ENCODE measurements around the gene PDHB.
"Not testable (repeated sequence)": the region's sequence is repeated elsewhere in the genome, so short reads cannot be mapped to it uniquely, and the experiment has no call there.

Gene PDHB

DNA sequence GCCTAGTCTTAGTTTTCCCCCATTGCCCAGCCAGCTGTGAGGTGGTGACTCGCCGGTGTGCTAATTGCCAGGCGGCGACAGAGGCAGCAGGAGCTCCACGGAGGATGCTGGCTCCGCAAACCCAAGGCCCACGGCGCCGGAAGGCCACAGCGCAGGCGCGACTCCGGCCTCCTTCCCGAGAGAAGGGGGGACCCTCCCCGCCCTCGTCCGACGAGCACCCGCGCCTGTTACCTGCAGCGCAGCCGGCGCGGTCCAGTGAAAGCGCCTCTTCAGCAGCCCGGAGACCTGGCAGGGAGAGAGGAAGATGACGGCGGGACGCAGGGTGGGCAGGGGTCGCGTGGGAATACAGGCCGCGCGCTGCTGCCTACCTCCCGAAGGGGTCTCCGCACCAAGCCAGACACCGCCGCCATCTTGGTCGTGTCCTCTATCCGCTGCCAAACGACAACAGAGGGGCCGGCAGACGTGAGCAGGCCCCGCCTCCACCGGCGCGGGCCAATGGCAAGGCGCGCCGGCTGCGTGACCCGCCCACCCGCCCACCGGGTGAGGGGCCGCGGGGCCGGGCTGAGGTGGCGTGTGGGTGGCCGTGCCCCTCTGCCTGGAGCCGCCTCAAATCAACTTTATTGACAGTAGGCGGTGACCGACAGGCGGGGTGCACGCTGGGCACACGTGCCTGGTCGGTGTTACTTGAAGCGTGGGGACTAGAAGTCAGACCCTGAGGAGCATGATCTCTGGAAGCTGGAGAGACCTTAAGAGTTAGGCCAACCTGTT is at the start of gene PDHB:
TSS of gene PDHB (minus strand) at position 433 of the 768 bp plus-strand sequence. CDS start at position 410, 23 bp downstream.
- peak; percentile 89 for DNase-seq

- DNase-seq, result no peak
These were observed 49.4 kb upstream of the PDHB start for GRCh38 chr3:58482917-58483636.

GRCh38 chr3:58480309-58480708 is 46.7 kb upstream of the PDHB start:
- DNase-seq, result no peak

DNA sequence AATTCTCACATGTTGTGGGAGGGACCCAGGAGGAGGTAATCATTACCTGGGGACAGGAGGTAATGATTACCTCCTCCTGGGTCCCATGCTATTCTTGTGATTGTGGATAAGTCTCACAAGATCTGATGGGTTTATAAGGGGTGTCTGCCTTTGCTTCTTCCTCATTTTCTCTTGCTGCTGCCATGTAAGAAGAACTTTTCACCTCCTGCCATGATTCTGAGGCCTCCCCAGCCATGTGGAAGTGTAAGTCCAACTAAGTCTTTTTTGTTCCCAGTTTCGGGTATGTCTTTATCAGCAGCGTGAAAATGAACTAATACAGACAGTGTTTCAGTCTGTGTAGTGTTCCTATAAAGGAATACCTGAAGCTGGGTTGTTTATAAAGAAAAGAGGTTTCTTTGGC is 45.1 kb upstream of the PDHB start:
- no peak for DNase-seq

- no peak for DNase-seq
These were observed 41.4 kb upstream of the PDHB start for GRCh38 chr3:58474967-58475578.

- DNase-seq, result no peak
These were observed 40.8 kb upstream of the PDHB start for GRCh38 chr3:58474348-58474911.

- no peak for DNase-seq
These were observed 39.6 kb upstream of the PDHB start for GRCh38 chr3:58473275-58473674.

- no peak for DNase-seq
These were observed 37.6 kb upstream of the PDHB start for GRCh38 chr3:58471025-58471887.

DNA sequence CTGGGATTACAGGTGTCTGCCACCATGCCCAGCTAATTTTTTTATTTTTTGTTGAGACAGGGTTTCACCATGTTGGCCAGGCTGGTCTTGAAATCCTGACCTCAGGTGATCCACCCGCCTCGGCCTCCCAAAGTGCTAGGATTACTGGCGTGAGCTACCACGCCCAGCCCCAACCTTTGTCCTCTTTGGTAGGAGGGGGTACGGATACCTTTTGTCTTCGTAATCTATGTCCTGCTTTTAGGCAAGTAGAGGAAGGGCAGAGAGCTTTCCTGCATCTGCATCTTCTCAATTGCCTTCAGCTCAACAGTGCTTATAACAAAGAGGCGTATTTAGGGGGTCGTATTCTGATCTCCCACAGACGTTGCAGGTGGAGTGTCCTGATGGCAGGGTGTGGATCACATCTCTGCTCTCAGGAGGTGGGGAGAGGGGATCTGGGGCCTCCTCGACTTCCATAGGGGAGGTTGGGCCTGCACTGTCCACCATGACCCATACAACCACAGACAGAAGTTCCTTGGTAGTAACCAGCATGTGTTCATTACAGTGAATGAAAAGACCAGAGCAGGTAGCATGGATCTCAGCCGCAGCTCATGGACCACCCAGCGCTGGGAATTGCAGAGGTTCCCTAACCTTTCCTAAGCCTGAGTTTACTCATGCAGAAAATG is 36.9 kb upstream of the PDHB start:
- no peak for DNase-seq

DNA sequence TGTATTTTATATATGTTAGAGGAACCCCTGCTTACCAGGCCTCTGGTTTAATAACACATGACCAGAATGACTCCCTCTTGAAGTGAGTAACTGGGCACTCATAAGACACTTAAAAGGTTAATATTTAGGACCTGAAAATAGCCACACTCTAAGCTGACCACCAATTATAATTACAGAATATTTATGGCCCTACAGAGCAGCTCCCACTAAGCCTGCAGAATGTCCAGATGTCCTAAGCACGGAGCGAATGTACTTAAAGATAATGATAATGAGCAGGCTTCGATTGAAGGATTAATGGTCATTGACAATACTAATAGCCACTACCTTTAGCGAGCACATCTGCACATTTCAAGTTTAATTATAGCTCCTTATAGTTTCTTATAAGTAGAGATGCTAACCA is 35.5 kb upstream of the PDHB start:
- no peak for DNase-seq

DNA sequence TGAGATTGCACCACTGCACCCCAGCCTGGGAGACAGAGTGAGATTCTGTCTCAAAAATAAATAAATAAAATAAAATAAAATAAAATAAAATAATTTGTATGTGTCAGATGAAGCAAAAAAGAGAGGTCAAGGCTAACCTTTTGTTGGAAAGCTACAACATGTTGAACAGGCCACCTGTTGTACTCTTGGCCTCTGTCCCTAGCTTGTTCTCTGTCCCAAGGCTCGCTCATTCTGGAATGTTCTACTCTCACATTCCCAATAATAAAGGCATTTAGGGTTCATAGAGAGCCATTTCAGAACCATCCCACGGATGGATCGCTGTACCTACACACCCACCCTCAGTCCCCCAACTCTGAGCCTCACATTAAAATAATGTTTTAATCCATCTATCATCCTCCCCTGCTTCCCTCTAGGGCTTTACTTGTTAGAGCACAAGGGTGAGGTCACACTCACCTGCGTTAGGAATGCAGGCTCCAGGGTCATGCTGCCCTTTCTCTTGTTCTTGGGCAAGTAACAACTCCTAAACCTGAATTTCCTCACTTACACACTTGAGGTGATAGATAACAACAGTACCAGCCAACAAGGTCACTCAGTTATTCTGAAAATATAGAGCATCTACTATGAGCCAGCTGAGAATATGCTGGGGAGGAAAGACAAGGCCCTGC is 33.4 kb upstream of the PDHB start:
- no peak for DNase-seq

- no peak for DNase-seq
These were observed 31.2 kb upstream of the PDHB start for GRCh38 chr3:58464866-58465265.

GRCh38 chr3:58463942-58464271 is 30.3 kb upstream of the PDHB start:
- DNase-seq, result no peak

DNA sequence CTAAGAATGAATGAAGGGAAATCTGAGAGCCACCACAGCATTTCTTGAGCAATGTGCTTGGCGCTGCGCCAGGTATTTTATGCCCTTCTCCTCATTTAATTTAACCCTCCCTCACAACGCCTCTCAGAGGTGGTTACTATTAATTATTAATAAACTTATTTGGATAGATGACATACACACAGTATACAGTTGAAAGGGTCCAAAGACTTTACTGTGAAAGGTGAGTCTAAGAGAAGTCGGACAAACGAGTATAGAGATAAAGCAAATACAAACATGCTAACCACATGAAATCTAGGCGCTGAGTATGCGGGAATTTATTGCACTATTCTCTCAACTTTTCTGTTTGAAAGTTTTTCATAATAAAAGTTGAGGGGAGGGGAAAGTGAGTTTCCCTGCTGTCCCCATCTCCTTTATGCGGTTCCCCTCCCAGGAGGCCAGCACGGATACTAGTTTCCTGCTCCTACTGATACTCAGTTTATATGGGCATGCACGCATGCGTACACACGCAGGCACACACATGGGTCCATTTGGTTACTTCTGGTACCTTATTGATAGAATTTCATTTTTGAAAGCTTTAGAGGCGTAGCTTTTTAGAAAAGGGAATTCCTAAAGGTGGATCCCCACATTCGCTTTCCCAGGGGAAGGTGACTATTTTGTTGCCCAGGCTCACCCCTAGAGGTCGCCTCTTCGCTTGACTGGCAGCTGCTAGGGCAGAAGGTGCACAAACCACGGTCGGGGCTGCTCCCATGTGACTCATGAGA is 29.7 kb upstream of the PDHB start:
- DNase-seq, result peak; percentile 64

DNA sequence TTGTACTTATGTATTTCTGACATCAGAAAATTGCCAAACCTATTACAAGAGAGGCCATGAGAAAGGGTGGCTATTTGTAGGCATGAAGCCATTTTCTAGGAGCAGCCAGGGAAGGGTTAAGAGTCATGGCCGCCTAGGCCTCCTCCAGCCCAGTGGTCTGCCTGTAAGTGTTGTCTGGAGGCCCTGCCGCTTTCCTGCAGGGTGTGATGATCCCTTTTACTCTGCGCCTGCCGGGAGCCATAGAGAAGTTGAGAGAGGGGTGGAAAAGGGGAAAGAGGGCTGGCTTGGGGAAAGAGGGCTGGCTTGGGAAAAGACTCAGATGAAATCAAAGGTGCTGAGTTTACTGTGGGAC is 29.2 kb upstream of the PDHB start:
- DNase-seq, result no peak

DNA sequence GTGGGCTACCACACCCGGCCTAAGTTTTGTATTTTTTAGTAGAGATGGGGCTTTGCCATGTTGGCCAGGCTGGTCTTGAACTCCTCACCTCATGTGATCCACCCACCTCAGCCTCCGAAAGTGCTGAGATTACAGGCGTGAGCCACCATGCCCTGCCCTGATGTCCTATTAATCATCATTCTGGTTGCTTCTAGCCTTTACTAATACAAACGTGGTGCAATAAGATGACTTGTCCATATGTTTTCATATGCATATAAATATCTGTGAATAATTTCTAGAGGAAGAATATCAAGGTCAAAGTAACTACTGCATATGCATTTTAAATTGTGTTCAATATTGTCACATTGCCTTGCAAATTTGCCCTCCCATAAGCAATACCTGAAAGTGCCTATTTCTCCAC is 25.5 kb upstream of the PDHB start:
- DNase-seq, result no peak

- no peak for DNase-seq
These were observed 18.5 kb upstream of the PDHB start for GRCh38 chr3:58452176-58452575.

DNA sequence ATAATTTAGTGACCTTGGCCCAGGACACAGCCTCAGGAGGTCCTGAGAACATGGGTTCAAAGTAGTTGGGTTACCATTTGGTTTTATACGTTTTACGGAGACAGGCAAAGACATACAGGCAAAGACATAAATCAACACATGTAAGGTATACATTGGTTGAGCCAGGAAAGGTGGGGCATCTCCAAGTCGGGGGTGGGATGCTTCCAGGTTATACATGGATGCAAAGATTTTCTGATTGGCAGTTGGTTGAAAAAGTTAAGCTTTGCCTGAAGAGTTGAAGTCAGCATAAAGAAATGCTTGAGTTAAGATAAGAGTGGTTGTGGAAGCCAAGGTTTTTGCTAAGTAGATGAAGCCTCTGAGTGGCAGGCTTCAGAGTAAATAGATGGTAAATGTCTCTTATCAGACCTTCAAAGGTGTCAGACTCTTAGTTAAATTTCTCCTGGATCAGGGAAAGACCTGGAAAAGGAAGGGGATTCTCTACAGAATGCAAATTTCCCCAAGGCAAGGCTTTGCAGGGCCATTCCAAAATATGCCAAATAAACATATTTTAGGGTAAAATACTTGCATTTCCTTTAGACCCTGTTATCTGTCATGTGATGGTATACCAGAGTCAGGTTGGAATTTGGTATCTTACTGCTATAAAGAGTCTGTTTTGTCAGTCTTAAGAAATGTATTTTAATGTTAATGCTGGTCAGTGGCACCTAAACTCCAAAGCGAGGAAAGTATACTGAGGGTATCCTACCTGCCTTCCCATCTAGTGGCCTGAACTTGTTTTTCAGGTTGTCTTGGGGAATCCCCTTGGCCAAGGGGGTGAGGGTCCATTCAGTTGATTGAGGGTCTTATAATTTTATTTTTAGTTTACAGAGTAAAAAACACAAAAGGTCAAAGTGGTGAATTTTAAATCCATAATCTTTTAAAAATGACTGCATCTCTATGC is 8.2 kb upstream of the PDHB start:
- no peak for DNase-seq

DNA sequence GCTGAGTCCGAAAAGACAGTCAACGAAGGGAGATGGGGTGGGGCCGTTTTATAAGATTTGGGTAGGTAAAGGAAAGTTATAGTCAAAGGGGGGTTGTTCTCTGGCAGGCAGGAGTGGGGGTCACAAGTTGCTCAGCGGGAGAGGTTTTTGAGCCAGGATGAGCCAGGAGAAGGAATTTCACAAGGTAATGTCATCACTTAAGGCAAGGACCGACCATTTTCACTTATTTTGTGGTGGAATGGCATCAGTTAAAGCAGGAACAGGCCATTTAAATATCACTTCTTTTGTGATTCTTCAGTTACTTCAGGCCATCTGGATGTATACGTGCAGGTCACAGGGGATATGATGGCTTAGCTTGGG is 7.3 kb upstream of the PDHB start:
- DNase-seq, result not testable (repeated sequence)

- DNase-seq, result not testable (repeated sequence)
These were observed 3.6 kb upstream of the PDHB start for GRCh38 chr3:58437276-58437675.

Measured in activated T-cell treated with anti-CD3 and anti-CD28 coated beads, Interleukin-2, amount 50 U/mL, for 1 hour (primary cell).